ENCODE results near the gene IGF1R.

IGF1R gene

GRCh38 chr15:98778960-98779359 is 130.6 kb downstream of the IGF1R start:
- Histone ChIP-seq H3K4me3 (ENCODE audit: low read depth in 1 of 2, low read length in 1 of 2) (no peak overlapping the region), H3K9me3 (no peaks in the 10 kb centered on the region), H3K4me1 (ENCODE audit: control insufficient read depth in 1 of 2, insufficient read depth in 1 of 2, low read depth in 1 of 2, low read length in 1 of 2) (peaks cover 57 to 62% of the 10 kb centered on the region in 2 experiments), H3K36me3 (no peaks in the 10 kb centered on the region), H3K27ac (peak overlapping the region; percentile 60), H3K27me3 (no peaks in the 10 kb centered on the region)
- no peak for TF ChIP-seq CTCF (IDR thresholded peaks at IDR 0.05)

DNA sequence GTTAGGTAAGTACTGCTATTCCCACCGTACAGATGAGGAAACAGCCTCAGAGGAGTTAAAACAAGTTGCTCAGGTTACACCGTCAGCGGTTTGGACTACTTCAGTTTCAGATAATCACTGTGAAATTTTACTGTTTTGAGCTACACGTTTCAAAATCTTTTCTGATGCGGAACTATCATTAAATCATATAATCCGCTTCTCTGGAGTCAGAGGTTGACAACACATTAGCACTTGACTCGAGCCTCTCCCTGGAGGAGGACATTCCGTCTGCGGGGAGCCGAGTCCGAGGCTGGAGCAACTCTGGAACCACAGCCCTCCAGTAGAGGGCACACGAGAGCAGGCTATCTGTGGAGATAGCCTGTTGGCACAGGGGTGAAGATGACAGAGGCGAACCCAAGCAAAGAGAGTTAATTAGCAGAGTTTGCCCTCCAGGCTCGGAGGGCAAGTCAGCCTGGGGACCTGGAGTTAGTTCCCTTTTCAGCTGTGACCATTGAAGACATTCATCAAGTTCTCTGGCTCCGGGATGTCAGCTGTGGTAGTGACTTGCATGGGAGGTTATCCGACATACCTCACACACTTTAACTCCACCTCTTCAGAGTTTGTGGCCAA is 131.2 kb downstream of the IGF1R start:
- Histone ChIP-seq H3K27me3 (no peaks in the 10 kb centered on the region), H3K27ac (peak overlapping the region; percentile 60), H3K9me3 (no peaks in the 10 kb centered on the region), H3K4me3 (ENCODE audit: low read depth in 1 of 2, low read length in 1 of 2) (peak overlapping the region; percentile 11 to 32), H3K4me1 (ENCODE audit: control insufficient read depth in 1 of 2, insufficient read depth in 1 of 2, low read depth in 1 of 2, low read length in 1 of 2) (peaks cover 52 to 56% of the 10 kb centered on the region in 2 experiments), H3K36me3 (no peaks in the 10 kb centered on the region)
- peak; percentile 83 for TF ChIP-seq CTCF (IDR thresholded peaks at IDR 0.05)

DNA sequence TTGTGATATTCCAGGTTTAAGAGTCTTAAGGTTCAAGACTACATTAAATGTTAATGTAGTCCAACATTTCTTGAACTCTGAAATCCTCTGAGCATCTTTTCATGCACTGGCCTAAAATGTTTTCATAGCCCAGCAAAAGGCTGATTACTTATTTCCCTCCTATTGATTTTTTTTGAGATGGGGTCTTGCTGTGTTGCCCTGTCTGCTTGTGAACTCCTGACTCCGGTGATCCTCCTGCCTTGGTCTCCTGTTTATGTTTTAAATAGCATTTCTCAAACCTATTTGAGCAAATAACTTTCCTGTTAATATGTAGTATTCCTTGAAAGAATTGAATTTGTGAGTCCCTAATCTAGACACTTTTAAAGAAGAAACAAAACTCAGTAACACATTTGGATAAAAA is 133.5 kb downstream of the IGF1R start:
- Histone ChIP-seq H3K27me3 (no peaks in the 10 kb centered on the region), H3K36me3 (no peaks in the 10 kb centered on the region), H3K4me1 (ENCODE audit: control insufficient read depth in 1 of 2, insufficient read depth in 1 of 2, low read depth in 1 of 2, low read length in 1 of 2) (peaks cover 44 to 48% of the 10 kb centered on the region in 2 experiments), H3K9me3 (no peaks in the 10 kb centered on the region), H3K4me3 (ENCODE audit: low read depth in 1 of 2, low read length in 1 of 2) (no peak overlapping the region), H3K27ac (no peak overlapping the region)
- TF ChIP-seq CTCF (IDR thresholded peaks at IDR 0.05), result no peak

GRCh38 chr15:98782801-98783200 is 134.5 kb downstream of the IGF1R start:
- H3K27ac ChIP-seq, result no peak overlapping the region
- H3K36me3 ChIP-seq, result no peaks in the 10 kb centered on the region
- no peak overlapping the region for H3K4me3 ChIP-seq (ENCODE audit: low read depth in 1 of 2, low read length in 1 of 2)
- H3K4me1 ChIP-seq (ENCODE audit: control insufficient read depth in 1 of 2, insufficient read depth in 1 of 2, low read depth in 1 of 2, low read length in 1 of 2), result peaks cover 46 to 49% of the 10 kb centered on the region in 2 experiments
- no peaks in the 10 kb centered on the region for H3K27me3 ChIP-seq
- H3K9me3 ChIP-seq, result no peaks in the 10 kb centered on the region
- no peak for TF ChIP-seq CTCF (IDR thresholded peaks at IDR 0.05)

- Histone ChIP-seq H3K9me3 (no peaks in the 10 kb centered on the region), H3K4me1 (ENCODE audit: control insufficient read depth in 1 of 2, insufficient read depth in 1 of 2, low read depth in 1 of 2, low read length in 1 of 2) (peaks cover 59 to 60% of the 10 kb centered on the region in 2 experiments), H3K27ac (no peak overlapping the region), H3K27me3 (no peaks in the 10 kb centered on the region), H3K4me3 (ENCODE audit: low read depth in 1 of 2, low read length in 1 of 2) (no peak overlapping the region), H3K36me3 (no peaks in the 10 kb centered on the region)
- no peak for TF ChIP-seq CTCF (IDR thresholded peaks at IDR 0.05)
Measured at GRCh38 chr15:98785431-98785806, 137.1 kb downstream of the IGF1R start.

Measured in neutrophil (primary cell).